Stimulated activated CD4-positive, alpha-beta T cell treated with anti-CD3 and anti-CD28 coated beads, Interleukin-12 subunit alpha, Interleukin-12 subunit beta, amount 100 ng/mL, for 24 hours (primary cell): ENCODE results near the gene P2RY8.
A peak's percentile ranks its signal among the peaks of the same experiment; 100 is the strongest.
"Not testable (repeated sequence)": the region's sequence is repeated elsewhere in the genome, so short reads cannot be mapped to it uniquely, and the experiment has no call there.

Experiments
- DNase-seq, 2 experiments: peaks; one replicate each; pipeline ENCODE4 v3.0.0-alpha.2; 2020; ENCODE audit warnings: low read depth in 2 of 2

Gene P2RY8

DNA sequence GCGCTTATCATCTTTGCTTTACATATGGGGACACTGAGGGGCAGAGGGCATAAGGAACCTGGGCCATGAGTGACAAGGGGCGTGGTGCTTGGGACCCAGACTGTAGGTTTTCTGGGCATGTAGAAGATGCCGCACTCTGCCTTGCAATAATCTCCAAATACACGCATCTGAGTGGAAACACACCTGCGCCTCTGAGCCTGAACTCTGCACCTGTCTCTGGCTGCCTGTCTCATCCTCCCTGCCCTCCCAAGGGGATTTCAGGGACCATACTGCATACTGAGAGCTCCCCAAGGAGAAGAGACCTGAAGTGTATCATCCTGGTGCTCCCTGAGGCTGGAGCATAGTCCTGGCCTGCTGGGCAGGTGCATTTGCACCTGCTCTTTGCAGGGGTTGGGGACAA lies 49.6 kb downstream of the P2RY8 start:
- DNase-seq, result no peak

DNA sequence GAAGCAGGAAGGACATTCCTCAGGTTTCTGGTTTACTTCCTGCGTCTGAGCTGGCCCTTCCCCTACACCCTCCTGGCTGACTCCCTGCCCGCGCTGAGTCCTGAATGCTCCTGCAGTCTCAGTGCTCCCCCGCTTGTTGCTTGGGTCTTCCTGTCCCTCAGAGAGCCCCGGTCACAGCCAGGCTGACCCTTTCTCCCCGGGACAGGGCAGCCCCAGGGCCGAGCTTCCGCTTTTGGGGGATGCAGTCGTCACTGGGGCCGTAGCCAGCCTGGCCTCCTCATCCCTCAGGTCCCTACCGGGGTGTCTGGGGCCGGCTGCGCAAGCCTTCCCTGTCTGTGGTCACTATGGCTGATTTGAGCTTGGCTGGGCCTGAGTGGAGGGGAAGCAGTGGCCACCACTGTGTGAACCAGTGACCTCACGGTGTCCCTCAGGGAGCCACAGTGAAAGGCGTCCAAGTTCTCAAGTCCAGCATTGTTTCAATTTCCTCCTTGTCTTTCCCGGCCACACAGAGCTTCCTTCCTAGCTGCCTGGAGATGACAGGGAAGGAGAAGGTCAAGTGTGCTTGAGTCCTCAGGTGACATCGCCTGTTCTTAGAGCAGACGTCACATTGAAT lies 50.1 kb downstream of the P2RY8 start:
- no peak for DNase-seq

- no peak for DNase-seq
These were observed 50.8 kb downstream of the P2RY8 start for GRCh38 chrX:1486177-1486576.

GRCh38 chrX:1485033-1485432 lies 52.0 kb downstream of the P2RY8 start:
- no peak for DNase-seq

DNA sequence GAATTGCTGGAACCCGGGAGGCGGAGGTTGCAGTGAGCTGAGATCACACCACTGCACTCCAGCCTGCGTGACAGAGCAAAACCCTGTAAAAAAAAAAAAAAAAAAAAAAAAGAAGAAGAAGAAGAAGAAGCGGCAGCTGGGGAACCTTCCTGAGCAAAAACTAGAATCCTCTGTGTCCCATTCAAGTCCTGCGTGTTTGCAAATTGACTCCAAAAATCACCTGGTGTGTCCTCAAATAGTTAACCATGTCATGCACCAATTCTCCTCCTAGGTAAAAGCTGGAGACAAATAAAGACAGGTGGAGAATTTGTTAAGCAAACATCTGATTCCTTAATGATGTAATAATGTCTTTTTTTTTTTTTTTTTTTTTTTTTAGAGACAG lies 52.4 kb downstream of the P2RY8 start:
- DNase-seq, result no peak

- no peak for DNase-seq
These were observed 52.9 kb downstream of the P2RY8 start for GRCh38 chrX:1483843-1484637.

- not testable (repeated sequence) for DNase-seq
These were observed 54.5 kb downstream of the P2RY8 start for GRCh38 chrX:1482530-1482928.

GRCh38 chrX:1481636-1482529 lies 55.1 kb downstream of the P2RY8 start:
- DNase-seq, result peak; percentile 48 to 64

DNA sequence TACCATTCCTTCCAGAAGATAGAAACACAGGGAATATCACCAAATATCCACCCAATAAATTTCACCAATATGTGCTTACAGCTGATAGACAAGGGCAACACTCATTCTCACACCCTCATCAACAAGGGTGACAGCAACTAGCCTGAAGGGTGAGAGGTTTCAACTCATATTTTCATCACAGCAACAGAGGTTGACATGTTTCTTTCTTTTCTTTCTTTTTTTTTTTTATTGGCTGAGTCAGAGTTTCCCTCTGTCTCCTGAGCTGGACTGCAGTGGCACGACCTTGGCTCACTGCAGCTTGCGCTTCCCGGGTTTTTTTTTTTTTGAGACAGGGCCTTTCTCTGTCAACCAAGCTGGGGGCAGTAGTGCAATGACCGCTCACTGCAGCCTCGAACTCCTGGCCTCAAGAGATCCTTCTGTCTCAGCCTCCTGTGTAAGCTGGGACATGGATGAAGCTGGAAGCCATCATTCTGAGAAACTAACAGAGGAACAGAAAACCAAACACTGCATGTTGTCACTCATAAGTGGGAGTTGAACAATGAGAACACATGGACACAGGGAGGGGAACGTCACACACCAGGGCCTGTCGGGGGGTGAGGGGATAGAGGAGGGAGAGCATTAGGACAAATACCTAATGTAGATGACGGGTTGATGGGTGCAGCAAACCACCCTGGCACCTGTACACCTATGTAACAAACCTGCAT lies 56.8 kb downstream of the P2RY8 start:
- DNase-seq, result no peak

GRCh38 chrX:1477801-1478458 lies 59.1 kb downstream of the P2RY8 start:
- DNase-seq, result no peak

GRCh38 chrX:1477229-1477628 lies 59.8 kb downstream of the P2RY8 start:
- DNase-seq, result no peak

- DNase-seq, result no peak
These were observed 60.3 kb downstream of the P2RY8 start for GRCh38 chrX:1476682-1477081.

- no peak for DNase-seq
These were observed 61.1 kb downstream of the P2RY8 start for GRCh38 chrX:1475881-1476280.

DNA sequence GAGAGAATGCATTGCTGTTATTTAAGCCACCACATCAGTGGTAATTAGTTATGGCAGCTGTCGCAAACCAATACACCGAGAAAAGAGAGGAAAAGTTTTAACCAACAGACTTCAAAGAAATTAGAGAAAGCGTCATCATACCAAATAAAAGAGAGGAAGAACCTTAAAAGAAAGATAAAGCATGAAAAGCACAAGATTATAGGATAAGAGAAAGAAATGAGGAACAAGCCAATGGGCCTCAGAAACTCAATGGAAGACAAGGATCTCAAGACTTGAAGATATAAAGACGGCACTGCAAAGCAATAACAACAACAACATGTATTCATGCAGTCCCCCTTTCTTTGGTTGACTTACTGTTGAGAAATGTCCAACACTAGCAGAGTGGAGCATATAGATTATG lies 61.5 kb downstream of the P2RY8 start:
- no peak for DNase-seq

DNA sequence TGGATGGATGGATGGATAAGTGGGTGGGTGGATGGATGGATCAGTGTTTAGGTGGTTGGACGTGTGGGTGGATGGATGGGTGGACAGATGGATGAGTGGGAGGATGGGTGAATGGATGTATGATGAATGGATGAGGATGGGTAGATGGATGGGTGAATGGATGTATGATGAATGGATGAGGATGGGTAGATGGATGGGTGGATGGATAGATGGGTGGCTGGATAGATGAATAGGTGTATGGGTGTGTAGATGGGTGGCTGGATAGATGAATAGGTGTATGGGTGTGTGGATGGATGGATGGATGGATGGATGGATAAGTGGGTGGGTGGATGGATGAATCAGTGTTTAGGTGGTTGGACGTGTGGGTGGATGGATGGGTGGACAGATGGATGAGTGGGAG lies 62.4 kb downstream of the P2RY8 start:
- not testable (repeated sequence) for DNase-seq

DNA sequence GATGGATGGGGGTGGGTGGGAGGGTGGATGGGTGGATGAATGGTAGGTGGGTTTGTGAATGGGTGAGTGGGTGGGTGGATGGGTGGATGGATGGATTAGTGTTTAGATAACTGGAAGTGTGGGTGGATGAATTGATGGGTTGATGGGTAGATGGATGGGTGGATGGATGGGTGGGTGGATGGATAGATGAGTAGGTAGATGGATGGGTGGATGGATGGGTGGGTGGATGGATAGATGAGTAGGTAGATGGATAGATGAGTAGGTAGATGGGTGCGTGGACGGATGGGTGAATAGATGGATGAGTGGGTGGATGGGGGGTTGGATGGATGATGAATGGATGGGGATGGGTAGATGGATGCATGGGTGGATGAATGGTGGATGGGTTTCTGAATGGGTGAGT lies 64.0 kb downstream of the P2RY8 start:
- DNase-seq, result no peak

DNA sequence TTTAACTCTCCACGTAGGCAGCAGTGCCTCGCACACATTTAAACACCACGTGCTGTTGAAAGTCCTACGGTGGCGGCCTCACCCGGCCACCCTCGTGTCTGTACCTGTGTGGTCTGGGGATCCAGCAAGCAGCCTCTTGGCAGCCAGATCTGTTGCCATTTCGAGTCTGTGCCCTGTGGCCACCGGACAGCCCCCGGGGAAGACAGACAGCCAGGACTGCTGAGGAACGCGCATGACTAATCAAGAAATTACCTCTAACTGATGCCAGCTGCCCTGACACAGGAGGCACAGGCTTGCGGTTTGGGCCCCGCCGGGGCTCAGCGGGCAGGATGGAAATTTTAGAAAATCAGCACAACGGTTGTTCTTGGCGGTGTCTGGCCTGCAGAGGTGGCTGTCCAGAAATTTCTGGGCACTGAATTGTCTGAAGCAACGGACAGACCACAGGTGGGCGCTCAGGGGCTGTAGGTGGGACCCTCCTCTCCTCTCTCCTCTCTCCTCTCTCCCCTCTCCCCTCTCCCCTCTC lies 68.7 kb downstream of the P2RY8 start:
- peak in 1 of 2 experiments; percentile 56 for DNase-seq

GRCh38 chrX:1466971-1467561 lies 69.9 kb downstream of the P2RY8 start:
- DNase-seq, result no peak

- DNase-seq, result no peak
These were observed 70.7 kb downstream of the P2RY8 start for GRCh38 chrX:1466232-1466661.
